HCT116 (cell line): ENCODE data around the gene NPIPB2. TPM values are rescaled to one million over a fixed set of nuclear protein-coding genes. Genes with fewer than 3 reads are reported as not detected.
"Not testable (repeated sequence)": the region's sequence is repeated elsewhere in the genome, so short reads cannot be mapped to it uniquely, and the experiment has no call there.

Experiments
- ATAC-seq: fragments of 200-7000 bp; cut with Tn5 transposase; 2 replicates; pipeline ENCODE4 v1.9.1; 2020; ENCODE audit warnings: mild to moderate bottlenecking, moderate library complexity
- BruUV-seq: library from RNA; stranded (reverse); fragments of 400-500 nt; replicated peaks from 2 replicates; lab custom pipeline; 2021; lab: Mats Ljungman, UMichigan
- CTCF ChIA-PET: fragments of 300-600 bp; sonication (Branson Sonifier 250); formaldehyde crosslinking; loops from one replicate; lab custom pipeline; 2021; ENCODE audit warnings: antibody characterized with exemption; lab: Charles Lee
- POLR2A ChIA-PET: fragments of 300-600, 350-600 bp; sonication (Branson Sonifier 250); formaldehyde crosslinking; loops from one replicate; lab custom pipeline; 2021; ENCODE audit warnings: antibody characterized with exemption; lab: Charles Lee
- RAD21 ChIA-PET, 2 experiments: fragments of 300-600 bp; sonication (Branson Sonifier 250); formaldehyde crosslinking; loops; one replicate each; lab custom pipeline; 2023; ENCODE audit warnings: low total read pairs in 2 of 2; ENCODE audit not compliant: uncharacterized antibody in 2 of 2, unreplicated experiment in 2 of 2, low non-redundant PET in 1 of 2; lab: Charles Lee
- DNase-seq: peaks from one replicate; pipeline ENCODE4 v3.0.0-alpha.2; 2010; ENCODE audit warnings: low read depth, low spot score
- H2AFZ ChIP-seq: fragments of 200-600 bp; shearing (Covaris generic), sonication (generic); 2 replicates; pipeline ENCODE4 v1.6.1; 2017; ENCODE audit warnings: low read depth, mixed run types, mixed read lengths, antibody characterized with exemption, low read length; ENCODE audit not compliant: poor library complexity, severe bottlenecking
- H3K27ac ChIP-seq: 2 replicates; pipeline ENCODE4 v1.5.1; 2012; ENCODE audit warnings: low read depth, low read length
- H3K27me3 ChIP-seq: fragments of 200-600 bp; sonication (generic); 2 replicates; pipeline ENCODE4 v1.6.1; 2016; ENCODE audit warnings: mixed run types, low read length, mixed read lengths; ENCODE audit not compliant: insufficient read depth
- H3K36me3 ChIP-seq, 2 experiments: fragments of 200-500 bp in 1 of 2; fragments of 200-600 bp in 1 of 2; sonication (Bioruptor generic) in 1 of 2; sonication (generic) in 1 of 2; 2 replicates each; pipeline versions ENCODE4 v1.5.1 to v1.6.1; 2014 to 2016; ENCODE audit warnings: low read length in 2 of 2, inconsistent platforms in 1 of 2, mixed read lengths in 1 of 2, mixed run types in 1 of 2; ENCODE audit not compliant: insufficient read depth in 2 of 2, control insufficient read depth in 1 of 2
- H3K4me1 ChIP-seq, 2 experiments: fragments of 200-600 bp in 1 of 2; sonication (generic) in 1 of 2; 2 replicates each; pipeline versions ENCODE4 v1.5.1 to v1.6.1; 2012 to 2017; ENCODE audit warnings: low read length in 2 of 2, inconsistent platforms in 1 of 2, mild to moderate bottlenecking in 1 of 2, mixed read lengths in 1 of 2, mixed run types in 1 of 2, moderate library complexity in 1 of 2; ENCODE audit not compliant: insufficient read depth in 2 of 2, control insufficient read depth in 1 of 2
- H3K4me2 ChIP-seq: fragments of 200-600 bp; sonication (generic); 2 replicates; pipeline ENCODE4 v1.6.1; 2017; ENCODE audit warnings: mixed run types, low read length, mixed read lengths
- H3K4me3 ChIP-seq, 2 experiments: fragments of 200-600 bp in 1 of 2; sonication (generic) in 1 of 2; replicated peaks in 1 of 2; 2 replicates each; pipeline ENCODE4 v1.5.1; 2011 to 2016; ENCODE audit warnings: low read length in 2 of 2, control low read depth in 1 of 2, low read depth in 1 of 2, mild to moderate bottlenecking in 1 of 2, mixed read lengths in 1 of 2, mixed run types in 1 of 2
- H3K79me2 ChIP-seq: fragments of 200-600 bp; sonication (generic); 2 replicates; pipeline ENCODE4 v1.6.1; 2017; ENCODE audit warnings: mild to moderate bottlenecking, mixed run types, low read length, moderate library complexity, mixed read lengths; ENCODE audit not compliant: insufficient read depth
- H3K9ac ChIP-seq: fragments of 200-600 bp; sonication (generic); 2 replicates; pipeline ENCODE4 v1.6.1; 2016; ENCODE audit warnings: low read length, mixed read lengths
- H3K9me2 ChIP-seq: fragments of 200-600 bp; sonication (generic), shearing (Covaris generic); 2 replicates; pipeline ENCODE4 v1.6.1; 2017; ENCODE audit warnings: mixed run types, mild to moderate bottlenecking, moderate library complexity; ENCODE audit not compliant: insufficient read depth
- H3K9me3 ChIP-seq, 2 experiments: fragments of 200-500 bp in 1 of 2; fragments of 200-600 bp in 1 of 2; sonication (Bioruptor generic) in 1 of 2; sonication (generic) in 1 of 2; 2 replicates each; pipeline ENCODE4 v1.6.1; 2014 to 2017; ENCODE audit warnings: low read length in 2 of 2, mixed read lengths in 2 of 2, inconsistent platforms in 1 of 2, low read depth in 1 of 2, mild to moderate bottlenecking in 1 of 2, mixed run types in 1 of 2, moderate library complexity in 1 of 2; ENCODE audit not compliant: control insufficient read depth in 1 of 2, insufficient read depth in 1 of 2
- H4K20me1 ChIP-seq: fragments of 200-600 bp; sonication (generic), shearing (Covaris generic); 2 replicates; pipeline ENCODE4 v1.6.1; 2017; ENCODE audit warnings: mixed run types, mild to moderate bottlenecking, moderate library complexity; ENCODE audit not compliant: insufficient read depth
- ATF3 ChIP-seq: IDR thresholded peaks from 2 replicates; pipeline ENCODE4 v1.6.1; 2012
- CBX3 ChIP-seq: IDR thresholded peaks from 2 replicates; pipeline ENCODE4 v1.6.1; 2012; ENCODE audit warnings: low read depth
- CEBPB ChIP-seq: IDR thresholded peaks from 2 replicates; pipeline ENCODE4 v1.6.1; 2012; ENCODE audit warnings: low read depth
- CTCF ChIP-seq, 3 experiments: fragments of 200-600 bp in 1 of 3; sonication (generic) in 1 of 3; IDR thresholded peaks in 2 of 3; conservative IDR thresholded peaks in 1 of 3; 2 replicates each; pipeline ENCODE4 v1.5.1; 2012 to 2017; ENCODE audit warnings: low read depth in 2 of 3, low read length in 2 of 3, antibody characterized with exemption in 1 of 3, borderline replicate concordance in 1 of 3, control low read depth in 1 of 3, mild to moderate bottlenecking in 1 of 3, mixed read lengths in 1 of 3, mixed run types in 1 of 3, moderate library complexity in 1 of 3; ENCODE audit not compliant: insufficient read depth in 1 of 3
- EGR1 ChIP-seq: IDR thresholded peaks from 2 replicates; pipeline ENCODE4 v1.6.1; 2012; ENCODE audit warnings: low read depth
- EZH2 ChIP-seq: fragments of 200-600 bp; sonication (generic); IDR thresholded peaks from 2 replicates; pipeline ENCODE4 v1.6.1; 2017; ENCODE audit warnings: antibody characterized with exemption, mixed run types
- EZH2phosphoT487 ChIP-seq: fragments of 200-600 bp; IDR thresholded peaks from 2 replicates; pipeline ENCODE4 v1.6.1; 2018; ENCODE audit warnings: antibody characterized with exemption, borderline replicate concordance
- JUND ChIP-seq: IDR thresholded peaks from 2 replicates; pipeline ENCODE4 v1.6.1; 2012
- SRF ChIP-seq: IDR thresholded peaks from 2 replicates; pipeline ENCODE4 v1.6.1; 2012; ENCODE audit warnings: low read depth
- TCF7L2 ChIP-seq: IDR thresholded peaks from 2 replicates; pipeline ENCODE4 v1.7.0; 2011; ENCODE audit warnings: borderline replicate concordance, inconsistent platforms; ENCODE audit not compliant: insufficient read depth, insufficient read length; ENCODE audit errors: extremely low read depth
- ZNF274 ChIP-seq: fragments of 200-500 bp; sonication (Bioruptor generic); IDR thresholded peaks from 2 replicates; pipeline ENCODE4 v1.6.1; 2014; ENCODE audit warnings: mild to moderate bottlenecking, low read depth, low read length, inconsistent platforms
- intact Hi-C: fragments of 100-400 bp; cut with micrococcal nuclease; formaldehyde crosslinking; loops from 2 replicates; pipeline ENCODE4 v1.10.0; 2022
- total RNA-seq: library from RNA; stranded (reverse); gene quantifications from one replicate; pipeline ENCODE4 v1.2.1, GENCODE V29; 2021; ENCODE audit not compliant: unreplicated experiment
- TF ChIP-seq, protein P1 (sequence below): IDR thresholded peaks from 2 replicates; pipeline ENCODE4 v1.6.1; 2012

Gene NPIPB2
- total RNA-seq, 1 experiment from 2014 or later: 10.7 TPM

DNA sequence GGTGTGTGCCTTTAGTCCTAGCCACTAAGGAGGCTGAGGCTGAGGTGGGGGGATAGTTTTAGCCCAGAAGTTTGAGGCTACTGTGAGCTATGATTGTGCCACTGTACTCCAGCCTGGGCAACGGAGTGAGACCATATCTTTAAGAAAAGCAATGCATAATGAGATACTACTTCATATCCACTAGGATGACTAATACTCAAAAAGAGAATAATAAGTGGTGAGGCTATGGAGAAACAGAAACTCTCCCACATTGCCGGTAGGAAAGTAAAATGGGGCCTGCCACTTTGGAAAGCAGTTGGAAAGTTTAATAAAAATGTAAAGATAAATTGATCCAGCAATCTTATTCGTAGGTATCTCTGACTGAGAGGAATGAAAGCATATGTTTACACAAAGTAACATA, 4.6 kb upstream of the NPIPB2 start:
- ATAC-seq (no peak), DNase-seq (no peak)
- RAD21 ChIA-PET: interaction anchor here in 1 of 2 experiments (1.0 kb wide), 1 partner anchor 121 kb away, joined by 3 read pairs; no protein-coding TSS in a partner anchor
- H3K9ac ChIP-seq: no peak overlapping the region
- no peaks in the 10 kb centered on the region for H3K9me2 ChIP-seq
- BruUV-seq: no TSS peak
- H3K9me3 ChIP-seq: no peaks in the 10 kb centered on the region
- TF ChIP-seq EGR1 (no peak), ATF3 (no peak), EZH2phosphoT487 (no peak), SRF (no peak), CTCF (IDR thresholded peaks at IDR 0.05 in 2 of 3, conservative IDR thresholded peaks at IDR 0.05 in 1 of 3; ENCODE audit: borderline replicate concordance in 1 of 3, insufficient read depth in 1 of 3, low read depth in 2 of 3, low read length in 2 of 3) (no peak), ZNF274 (no peak), EZH2 (no peak), TCF7L2 (no peak), JUND (no peak), CEBPB (no peak), CBX3 (no peak)
- TF ChIP-seq, protein P1, sequence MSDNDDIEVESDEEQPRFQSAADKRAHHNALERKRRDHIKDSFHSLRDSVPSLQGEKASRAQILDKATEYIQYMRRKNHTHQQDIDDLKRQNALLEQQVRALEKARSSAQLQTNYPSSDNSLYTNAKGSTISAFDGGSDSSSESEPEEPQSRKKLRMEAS: no peak
- H3K27me3 ChIP-seq: no peaks in the 10 kb centered on the region
- intact Hi-C loops: no loop called here
- POLR2A ChIA-PET: no interaction called here
- H3K4me1 ChIP-seq: no peaks in the 10 kb centered on the region
- H3K4me3 ChIP-seq: no peak overlapping the region
- H3K4me2 ChIP-seq: no peak overlapping the region
- no peaks in the 10 kb centered on the region for H3K36me3 ChIP-seq
- CTCF ChIA-PET: interaction anchor here (1.6 kb wide), 1 partner anchor 121 kb away, joined by 7 read pairs; no protein-coding TSS in a partner anchor
- no peaks in the 10 kb centered on the region for H4K20me1 ChIP-seq
- H3K27ac ChIP-seq: no peak overlapping the region
- no peaks in the 10 kb centered on the region for H3K79me2 ChIP-seq
- no peak overlapping the region for H2AFZ ChIP-seq

GRCh38 chr16:11927350-11927749, 14.5 kb downstream of the NPIPB2 start:
- DNase-seq, BruUV-seq, H3K9ac ChIP-seq, H3K36me3 ChIP-seq, H2AFZ ChIP-seq, H3K4me2 ChIP-seq, H3K27me3 ChIP-seq, H3K27ac ChIP-seq, H3K9me2 ChIP-seq, H4K20me1 ChIP-seq, H3K4me3 ChIP-seq, H3K4me1 ChIP-seq, H3K9me3 ChIP-seq, RAD21 ChIA-PET, H3K79me2 ChIP-seq, intact Hi-C loops, ATAC-seq, POLR2A ChIA-PET, CTCF ChIA-PET: not testable (repeated sequence)

GRCh38 chr16:11924046-11924445, 17.8 kb downstream of the NPIPB2 start:
- RAD21 ChIA-PET, H3K36me3 ChIP-seq, CTCF ChIA-PET, DNase-seq, POLR2A ChIA-PET, H3K4me1 ChIP-seq, ATAC-seq, H3K9me3 ChIP-seq, H3K79me2 ChIP-seq, intact Hi-C loops, H3K4me3 ChIP-seq, H3K4me2 ChIP-seq, H2AFZ ChIP-seq, H4K20me1 ChIP-seq, H3K9ac ChIP-seq, BruUV-seq, H3K9me2 ChIP-seq, H3K27me3 ChIP-seq, H3K27ac ChIP-seq: not testable (repeated sequence)
